Gastrocnemius medialis (tissue), 4 donors: ENCODE measurements around the gene OPN1SW. TPM values are rescaled to one million over a fixed set of nuclear protein-coding genes. Genes with fewer than 3 reads are reported as not detected.

Experiments used
- ATAC-seq, 2 donors: fragments of 150-250 bp; one replicate each; pipeline ENCODE4 v1.9.1; 2016
- DNase-seq, 2 donors: peaks; one replicate each; pipeline ENCODE4 v3.0.0-alpha.2; 2019
- H3K27ac ChIP-seq, 4 donors: fragments of 200-600 bp; sonication (generic); 1 replicate in 1 of 4; 2 replicates in 3 of 4; pipeline ENCODE4 v1.5.1; 2016 to 2018; ENCODE audit warnings: mild to moderate bottlenecking in 2 of 4, moderate library complexity in 1 of 4
- H3K27me3 ChIP-seq, 3 donors: fragments of 200-600 bp; sonication (generic) in 2 of 3; 1 replicate in 1 of 3; 2 replicates in 2 of 3; pipeline versions ENCODE4 v1.5.1 to v1.6.0; 2016 to 2019; ENCODE audit warnings: mild to moderate bottlenecking in 1 of 3, moderate library complexity in 1 of 3
- H3K36me3 ChIP-seq, 2 donors: fragments of 200-600 bp; sonication (generic) in 1 of 2; one replicate each; pipeline ENCODE4 v1.5.1; 2017 to 2018
- H3K4me1 ChIP-seq, 2 donors: fragments of 200-600 bp; sonication (generic) in 1 of 2; one replicate each; pipeline ENCODE4 v1.5.1; 2016 to 2017; ENCODE audit warnings: mild to moderate bottlenecking in 2 of 2
- H3K4me3 ChIP-seq, 4 donors: fragments of 200-600 bp; sonication (generic) in 3 of 4; 1 replicate in 1 of 4; 2 replicates in 3 of 4; pipeline ENCODE4 v1.5.1; 2016 to 2019; ENCODE audit warnings: mild to moderate bottlenecking in 2 of 4
- H3K9me3 ChIP-seq, 3 donors: fragments of 200-600 bp; sonication (generic) in 2 of 3; 1 replicate in 1 of 3; 2 replicates in 2 of 3; pipeline ENCODE4 v1.5.1; 2016 to 2019
- POLR2A ChIP-seq, 2 donors: fragments of 450-650 bp; IDR thresholded peaks; one replicate each; pipeline ENCODE4 v1.6.1; 2017; ENCODE audit warnings: antibody characterized with exemption in 2 of 2, mild to moderate bottlenecking in 2 of 2, moderate library complexity in 2 of 2
- in situ Hi-C, 4 donors: fragments of 200-750 bp; cut with MboI; loops; one replicate each; pipeline versions ENCODE4 v1.15.0 to v1.8.0; 2017; ENCODE audit warnings: low sequenced_read_pairs in 4 of 4
- intact Hi-C: fragments of 100-400 bp; cut with DNase I; formaldehyde crosslinking; loops from one replicate; pipeline ENCODE4 v1.15.1; 2023; ENCODE audit warnings: low total_unique reads
- total RNA-seq, 4 donors: library from RNA; depleted of rRNA; stranded (reverse); fragments of >200 nt; gene quantifications; one replicate each; pipeline versions ENCODE4 v1.1.0 to v1.2.3, GENCODE V29; 2016
- TF ChIP-seq, protein P1 (sequence below), 5 experiments: fragments of 450-650 bp in 3 of 5; fragments of 200-600 bp in 2 of 5; sonication (generic) in 2 of 5; IDR thresholded peaks in 4 of 5; conservative IDR thresholded peaks in 1 of 5; 1 replicate in 4 of 5; 2 replicates in 1 of 5; pipeline ENCODE4 v1.5.1; 2016 to 2019; ENCODE audit warnings: antibody characterized with exemption in 5 of 5, mild to moderate bottlenecking in 3 of 5, moderate library complexity in 3 of 5

The OPN1SW gene
- total RNA-seq, 4 donors from 2014 or later: not detected

DNA sequence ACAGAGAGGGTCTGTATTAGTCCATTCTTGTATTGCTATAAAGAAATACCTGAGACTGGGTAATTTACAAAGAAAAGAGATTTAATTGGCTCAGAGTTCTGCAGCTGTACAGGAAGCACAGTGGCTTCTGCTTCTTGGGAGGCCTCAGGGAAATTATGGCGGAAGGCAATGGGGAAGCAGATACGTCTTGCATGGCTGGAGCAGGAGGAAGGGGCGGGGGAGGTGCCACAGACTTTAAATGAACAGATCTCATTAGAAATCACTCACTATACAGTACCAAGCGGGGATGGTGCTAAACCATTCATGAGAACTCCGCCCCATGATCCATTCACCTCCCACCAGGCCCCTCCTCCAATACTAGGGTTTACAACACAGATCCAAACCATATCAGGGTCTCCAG lies 40.2 kb downstream of the OPN1SW start:
- TF ChIP-seq, protein P1, sequence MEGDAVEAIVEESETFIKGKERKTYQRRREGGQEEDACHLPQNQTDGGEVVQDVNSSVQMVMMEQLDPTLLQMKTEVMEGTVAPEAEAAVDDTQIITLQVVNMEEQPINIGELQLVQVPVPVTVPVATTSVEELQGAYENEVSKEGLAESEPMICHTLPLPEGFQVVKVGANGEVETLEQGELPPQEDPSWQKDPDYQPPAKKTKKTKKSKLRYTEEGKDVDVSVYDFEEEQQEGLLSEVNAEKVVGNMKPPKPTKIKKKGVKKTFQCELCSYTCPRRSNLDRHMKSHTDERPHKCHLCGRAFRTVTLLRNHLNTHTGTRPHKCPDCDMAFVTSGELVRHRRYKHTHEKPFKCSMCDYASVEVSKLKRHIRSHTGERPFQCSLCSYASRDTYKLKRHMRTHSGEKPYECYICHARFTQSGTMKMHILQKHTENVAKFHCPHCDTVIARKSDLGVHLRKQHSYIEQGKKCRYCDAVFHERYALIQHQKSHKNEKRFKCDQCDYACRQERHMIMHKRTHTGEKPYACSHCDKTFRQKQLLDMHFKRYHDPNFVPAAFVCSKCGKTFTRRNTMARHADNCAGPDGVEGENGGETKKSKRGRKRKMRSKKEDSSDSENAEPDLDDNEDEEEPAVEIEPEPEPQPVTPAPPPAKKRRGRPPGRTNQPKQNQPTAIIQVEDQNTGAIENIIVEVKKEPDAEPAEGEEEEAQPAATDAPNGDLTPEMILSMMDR (IDR thresholded peaks at IDR 0.05 in 4 of 5, conservative IDR thresholded peaks at IDR 0.05 in 1 of 5): no peak
- TF ChIP-seq POLR2A (IDR thresholded peaks at IDR 0.05): no peak
- no peak for ATAC-seq
- Histone ChIP-seq H3K4me1 (peaks cover 6 to 14% of the 10 kb centered on the region in 2 donors), H3K9me3 (no peaks in the 10 kb centered on the region), H3K27ac (no peak overlapping the region), H3K27me3 (no peaks in the 10 kb centered on the region), H3K36me3 (no peaks in the 10 kb centered on the region), H3K4me3 (no peak overlapping the region)
- in situ Hi-C loops (no loop called here), intact Hi-C loops (loop anchor here (5.0 kb wide), 2 partner anchors 97 to 147 kb away; partner anchors contain the start of gene FLNC)
- no peak for DNase-seq

DNA sequence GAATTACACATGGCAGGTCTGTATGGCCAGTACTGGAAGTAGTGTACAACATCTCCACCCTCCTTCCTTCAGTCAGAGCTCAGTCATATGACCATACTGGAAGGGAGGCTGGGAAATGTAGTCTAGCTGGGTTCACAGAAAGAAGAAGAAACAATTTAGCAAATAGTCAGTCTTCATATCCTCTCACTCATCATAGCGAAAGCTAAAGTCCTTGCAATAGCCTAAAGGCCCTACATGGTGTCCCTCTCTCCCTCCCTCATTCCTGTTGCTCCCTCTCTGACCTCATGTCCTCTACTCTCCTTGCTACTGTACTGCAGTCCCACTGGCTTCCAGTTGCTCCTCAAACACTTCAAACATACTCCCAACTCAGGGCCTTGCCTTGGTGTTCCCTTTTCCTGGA lies 40.7 kb downstream of the OPN1SW start:
- intact Hi-C loops: loop anchor here (5.0 kb wide), 2 partner anchors 97 to 147 kb away; partner anchors contain the start of gene FLNC
- no peak overlapping the region for H3K4me3 ChIP-seq
- no peak for ATAC-seq
- TF ChIP-seq POLR2A (IDR thresholded peaks at IDR 0.05): no peak
- in situ Hi-C loops: no loop called here
- no peaks in the 10 kb centered on the region for H3K9me3 ChIP-seq
- no peak for DNase-seq
- H3K27me3 ChIP-seq: no peaks in the 10 kb centered on the region
- no peak overlapping the region for H3K27ac ChIP-seq
- no peaks in the 10 kb centered on the region for H3K36me3 ChIP-seq
- peaks cover under 1 to 8% of the 10 kb centered on the region in 2 donors for H3K4me1 ChIP-seq

DNA sequence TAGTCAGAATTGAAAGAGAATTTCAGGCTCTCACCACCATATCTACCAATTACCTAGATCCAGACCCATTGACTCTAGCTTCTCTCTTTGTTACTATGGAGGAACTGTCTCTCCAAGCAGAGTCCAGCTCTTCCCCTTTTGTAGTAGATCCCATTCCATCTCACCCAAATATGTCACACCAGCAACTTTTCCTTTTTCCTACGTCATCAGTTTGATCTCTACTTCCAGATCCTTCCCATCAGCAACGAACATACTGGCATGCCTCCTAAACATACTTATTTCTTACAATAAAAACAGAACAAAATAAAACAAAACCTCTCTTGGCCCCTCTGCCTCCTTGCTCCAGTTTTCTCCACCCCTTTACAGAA lies 42.3 kb downstream of the OPN1SW start:
- H3K9me3 ChIP-seq: no peaks in the 10 kb centered on the region
- no peaks in the 10 kb centered on the region for H3K27me3 ChIP-seq
- in situ Hi-C loops: no loop called here
- no peak for TF ChIP-seq POLR2A (IDR thresholded peaks at IDR 0.05)
- TF ChIP-seq, protein P1 (IDR thresholded peaks at IDR 0.05 in 4 of 5, conservative IDR thresholded peaks at IDR 0.05 in 1 of 5): no peak
- no peak for ATAC-seq
- intact Hi-C loops: no loop called here
- no peak overlapping the region for H3K4me3 ChIP-seq
- no peak for DNase-seq
- H3K36me3 ChIP-seq: no peaks in the 10 kb centered on the region
- H3K4me1 ChIP-seq: peaks cover 0 to 2% of the 10 kb centered on the region in 2 donors
- H3K27ac ChIP-seq: no peak overlapping the region

DNA sequence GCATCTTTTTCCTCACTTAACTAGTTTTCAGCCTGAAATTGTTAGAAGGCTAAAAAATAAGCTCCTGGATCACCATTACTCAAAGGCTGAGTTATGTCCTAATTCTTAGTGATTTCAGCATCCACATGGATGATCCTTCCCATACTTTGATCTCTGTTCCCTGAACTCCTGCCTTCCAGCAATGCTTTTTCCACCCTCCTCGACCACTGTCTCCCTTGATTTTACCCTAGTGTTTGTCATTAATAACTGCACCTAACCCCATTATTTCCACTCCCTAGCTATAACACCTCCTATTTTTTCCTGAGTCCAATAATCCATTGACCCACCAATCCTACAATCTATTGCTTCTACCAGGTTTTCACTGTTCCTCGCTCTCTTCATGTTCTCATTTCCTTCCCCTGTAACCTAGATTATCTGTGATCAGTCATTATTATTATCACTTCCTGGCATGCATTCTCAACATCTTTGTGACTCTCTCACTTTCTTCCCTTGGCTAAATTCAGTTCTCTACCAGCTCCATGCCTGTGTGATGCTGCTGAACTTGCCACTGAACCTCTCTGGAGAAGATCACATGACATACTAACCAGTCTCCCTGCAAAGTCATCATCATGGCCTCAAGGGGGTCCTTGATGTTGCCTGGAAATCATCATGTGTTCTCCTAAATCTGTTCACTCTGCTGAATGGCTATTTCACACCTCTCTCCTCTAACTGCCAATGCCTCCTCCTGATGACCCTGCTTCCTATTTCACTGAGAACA lies 42.9 kb downstream of the OPN1SW start:
- H3K4me3 ChIP-seq: no peak overlapping the region
- no peak overlapping the region for H3K27ac ChIP-seq
- H3K27me3 ChIP-seq: no peaks in the 10 kb centered on the region
- ATAC-seq (no peak), DNase-seq (no peak)
- TF ChIP-seq, protein P1 (IDR thresholded peaks at IDR 0.05 in 4 of 5, conservative IDR thresholded peaks at IDR 0.05 in 1 of 5): no peak
- TF ChIP-seq POLR2A (IDR thresholded peaks at IDR 0.05): no peak
- intact Hi-C loops (no loop called here), in situ Hi-C loops (no loop called here)
- no peaks in the 10 kb centered on the region for H3K9me3 ChIP-seq
- no peaks in the 10 kb centered on the region for H3K4me1 ChIP-seq
- no peaks in the 10 kb centered on the region for H3K36me3 ChIP-seq

DNA sequence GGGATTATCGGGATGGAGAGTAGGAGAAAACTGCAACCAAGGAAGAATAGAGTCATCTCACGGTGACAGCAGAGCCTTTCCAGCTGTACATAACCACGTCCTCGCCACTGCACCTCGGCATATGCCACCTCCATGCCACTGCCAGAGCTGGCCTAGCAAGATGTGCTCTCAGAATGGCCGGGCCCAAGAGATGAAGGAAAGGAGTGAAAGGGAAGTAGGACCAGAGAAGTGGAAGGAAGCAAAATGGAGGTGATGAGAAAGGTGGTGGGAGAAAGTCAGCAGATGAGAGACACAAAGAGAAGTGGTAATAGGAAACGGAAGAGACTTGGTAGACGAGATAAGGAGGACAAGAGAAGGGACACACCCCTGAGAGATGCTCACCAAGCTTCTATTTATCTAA lies 44.4 kb downstream of the OPN1SW start:
- Histone ChIP-seq H3K9me3 (no peaks in the 10 kb centered on the region), H3K27me3 (no peaks in the 10 kb centered on the region), H3K27ac (no peak overlapping the region), H3K36me3 (no peaks in the 10 kb centered on the region), H3K4me1 (no peaks in the 10 kb centered on the region), H3K4me3 (no peak overlapping the region)
- no peak for ATAC-seq
- DNase-seq: no peak
- in situ Hi-C loops: no loop called here
- intact Hi-C loops: no loop called here
- no peak for TF ChIP-seq POLR2A (IDR thresholded peaks at IDR 0.05)
- TF ChIP-seq, protein P1 (IDR thresholded peaks at IDR 0.05 in 4 of 5, conservative IDR thresholded peaks at IDR 0.05 in 1 of 5): no peak
